VCaP (cell line): ENCODE measurements around the gene IFNA8.

Source experiments
- H3K27ac ChIP-seq: fragments of 450-650 bp; 2 replicates; pipeline ENCODE4 v1.5.1; 2017
- TF ChIP-seq, protein P1 (sequence below): fragments of 450-650 bp; conservative IDR thresholded peaks from 2 replicates; pipeline ENCODE4 v1.5.1; 2017; ENCODE audit warnings: mild to moderate bottlenecking, moderate library complexity

The IFNA8 gene

DNA sequence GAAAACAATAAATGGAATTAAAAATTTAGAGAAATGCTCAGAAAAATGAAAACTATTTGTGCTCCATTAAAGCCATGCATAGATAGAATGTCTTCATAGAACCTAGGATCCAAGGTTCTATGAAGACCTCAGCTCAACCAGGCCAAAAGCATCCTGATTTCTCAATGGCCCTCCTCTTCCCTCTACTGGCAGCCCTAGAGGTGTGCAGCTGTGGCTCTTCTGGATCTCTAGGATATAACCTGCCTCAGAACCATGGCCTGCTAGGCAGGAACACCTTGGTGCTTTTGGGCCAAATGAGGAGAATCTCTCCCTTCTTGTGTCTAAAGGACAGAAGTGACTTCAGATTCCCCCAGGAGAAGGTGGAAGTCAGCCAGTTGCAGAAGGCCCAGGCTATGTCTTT is 46.4 kb downstream of the IFNA8 start:
- TF ChIP-seq, protein P1, sequence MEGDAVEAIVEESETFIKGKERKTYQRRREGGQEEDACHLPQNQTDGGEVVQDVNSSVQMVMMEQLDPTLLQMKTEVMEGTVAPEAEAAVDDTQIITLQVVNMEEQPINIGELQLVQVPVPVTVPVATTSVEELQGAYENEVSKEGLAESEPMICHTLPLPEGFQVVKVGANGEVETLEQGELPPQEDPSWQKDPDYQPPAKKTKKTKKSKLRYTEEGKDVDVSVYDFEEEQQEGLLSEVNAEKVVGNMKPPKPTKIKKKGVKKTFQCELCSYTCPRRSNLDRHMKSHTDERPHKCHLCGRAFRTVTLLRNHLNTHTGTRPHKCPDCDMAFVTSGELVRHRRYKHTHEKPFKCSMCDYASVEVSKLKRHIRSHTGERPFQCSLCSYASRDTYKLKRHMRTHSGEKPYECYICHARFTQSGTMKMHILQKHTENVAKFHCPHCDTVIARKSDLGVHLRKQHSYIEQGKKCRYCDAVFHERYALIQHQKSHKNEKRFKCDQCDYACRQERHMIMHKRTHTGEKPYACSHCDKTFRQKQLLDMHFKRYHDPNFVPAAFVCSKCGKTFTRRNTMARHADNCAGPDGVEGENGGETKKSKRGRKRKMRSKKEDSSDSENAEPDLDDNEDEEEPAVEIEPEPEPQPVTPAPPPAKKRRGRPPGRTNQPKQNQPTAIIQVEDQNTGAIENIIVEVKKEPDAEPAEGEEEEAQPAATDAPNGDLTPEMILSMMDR, result peak; percentile 97
- H3K27ac ChIP-seq, result no peak overlapping the region
